NCI-H2227 (cell line): ENCODE results near the gene TBC1D32.
"Not testable (repeated sequence)": the region's sequence is repeated elsewhere in the genome, so short reads cannot be mapped to it uniquely, and the experiment has no call there.

Source experiments
- DNase-seq: peaks from one replicate; lab custom pipeline; 2025; ENCODE audit not compliant: unreplicated experiment; lab: John Stamatoyannopoulos, UW

The TBC1D32 gene

GRCh38 chr6:121157906-121158305, 176.4 kb downstream of the TBC1D32 start:
- no peak for DNase-seq

- no peak for DNase-seq
Measured at GRCh38 chr6:121143476-121143875, 190.8 kb downstream of the TBC1D32 start.

GRCh38 chr6:121142093-121142492, 192.2 kb downstream of the TBC1D32 start:
- no peak for DNase-seq

- DNase-seq = no peak
Measured at GRCh38 chr6:121135425-121135824, 198.9 kb downstream of the TBC1D32 start.

GRCh38 chr6:121134922-121135321, 199.4 kb downstream of the TBC1D32 start:
- no peak for DNase-seq

- DNase-seq = no peak
Measured at GRCh38 chr6:121124600-121124999, 209.7 kb downstream of the TBC1D32 start.

- no peak for DNase-seq
Measured at GRCh38 chr6:121112356-121112755, 221.9 kb downstream of the TBC1D32 start.

GRCh38 chr6:121110733-121111132, 223.5 kb downstream of the TBC1D32 start:
- DNase-seq = no peak

- DNase-seq = no peak
Measured at GRCh38 chr6:121106962-121107361, 227.3 kb downstream of the TBC1D32 start.

GRCh38 chr6:121105461-121105860, 228.8 kb downstream of the TBC1D32 start:
- no peak for DNase-seq

- DNase-seq = no peak
Measured at GRCh38 chr6:121093928-121094327, 240.4 kb downstream of the TBC1D32 start.

- no peak for DNase-seq
Measured at GRCh38 chr6:121090492-121090891, 243.8 kb downstream of the TBC1D32 start.

- DNase-seq = no peak
Measured at GRCh38 chr6:121086876-121087275, 247.4 kb downstream of the TBC1D32 start.

GRCh38 chr6:121076119-121076518, 258.2 kb downstream of the TBC1D32 start:
- DNase-seq = no peak

- not testable (repeated sequence) for DNase-seq
Measured at GRCh38 chr6:121068749-121069148, 265.5 kb downstream of the TBC1D32 start.

GRCh38 chr6:121067381-121067780, 266.9 kb downstream of the TBC1D32 start:
- no peak for DNase-seq

GRCh38 chr6:121064345-121064744, 269.9 kb downstream of the TBC1D32 start:
- DNase-seq = no peak

- DNase-seq = peak; percentile 58
Measured at GRCh38 chr6:121055572-121056163, 278.6 kb downstream of the TBC1D32 start.

GRCh38 chr6:121048593-121048992, 285.7 kb downstream of the TBC1D32 start:
- DNase-seq = not testable (repeated sequence)

GRCh38 chr6:121044905-121045304, 289.4 kb downstream of the TBC1D32 start:
- DNase-seq = not testable (repeated sequence)

GRCh38 chr6:121043706-121044105, 290.6 kb downstream of the TBC1D32 start:
- DNase-seq = not testable (repeated sequence)

GRCh38 chr6:121043211-121043610, 291.1 kb downstream of the TBC1D32 start:
- not testable (repeated sequence) for DNase-seq

- DNase-seq = no peak
Measured at GRCh38 chr6:121042766-121043165, 291.5 kb downstream of the TBC1D32 start.
